Measurements from ENCODE around the gene PAFAH1B1. TPM values are rescaled to one million over a fixed set of nuclear protein-coding genes. Genes with fewer than 3 reads are reported as not detected.

PAFAH1B1 gene
- total RNA-seq, 1 experiment from 2014 or later, result 49.1 TPM

DNA sequence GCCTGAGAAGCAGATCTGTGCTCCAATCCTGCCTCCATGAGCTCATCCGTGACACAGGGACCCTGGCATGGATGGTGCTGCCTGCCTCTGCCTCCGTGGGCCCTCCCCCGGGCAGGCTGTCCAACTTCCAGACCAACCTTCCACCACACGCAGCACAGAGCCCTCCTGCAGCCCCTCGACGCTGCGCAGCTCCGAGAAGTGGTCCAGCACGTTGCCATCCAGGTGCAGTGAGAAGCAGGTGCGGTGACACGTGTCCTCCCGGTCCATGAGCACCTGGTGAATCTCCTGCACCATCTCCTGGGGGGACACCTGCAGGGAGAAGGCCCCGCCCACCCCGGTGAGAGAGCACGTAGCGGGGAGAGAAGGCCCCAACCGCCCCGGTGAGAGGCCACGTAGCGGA, 109.7 kb downstream of the PAFAH1B1 start:
- Histone ChIP-seq H2AFZ (ENCODE audit: low read length) (no peak overlapping the region), H3K4me1 (ENCODE audit: insufficient read depth, low read length) (no peaks in the 10 kb centered on the region), H3K27me3 (ENCODE audit: low read length) (no peaks in the 10 kb centered on the region), H3K79me2 (ENCODE audit: low read length) (peaks cover 40% of the 10 kb centered on the region), H3K4me3 (ENCODE audit: low read length) (no peak overlapping the region), H3K9me3 (ENCODE audit: low read length) (no peaks in the 10 kb centered on the region), H3F3A (ENCODE audit: low read length, unreplicated experiment) (no peaks in the 10 kb centered on the region), H3K9me2 (replicated peaks; ENCODE audit: low read length) (no peaks in the 10 kb centered on the region), H3K9ac (ENCODE audit: low read length) (no peak overlapping the region), H3K36me3 (ENCODE audit: low read depth, low read length) (peaks cover 7% of the 10 kb centered on the region; the same call in 1 of the 2 replicates), H4K20me1 (ENCODE audit: low read length) (peaks cover 35% of the 10 kb centered on the region), H3K4me2 (ENCODE audit: low read length) (no peak overlapping the region), H3K27ac (ENCODE audit: low read length) (no peak overlapping the region)
- CTCF ChIA-PET, result no interaction called here
- DNase-seq (no peak), ATAC-seq (no peak)
- POLR2A ChIA-PET (ENCODE audit: unreplicated experiment), result no interaction called here
- no TSS peak for BruUV-seq (replicated peaks)
- intact Hi-C loops (cut with micrococcal nuclease), result no loop called here
- no peak for TF ChIP-seq EZH2 (IDR thresholded peaks at IDR 0.05; ENCODE audit: low read length, unreplicated experiment)
- TF ChIP-seq, protein P1, sequence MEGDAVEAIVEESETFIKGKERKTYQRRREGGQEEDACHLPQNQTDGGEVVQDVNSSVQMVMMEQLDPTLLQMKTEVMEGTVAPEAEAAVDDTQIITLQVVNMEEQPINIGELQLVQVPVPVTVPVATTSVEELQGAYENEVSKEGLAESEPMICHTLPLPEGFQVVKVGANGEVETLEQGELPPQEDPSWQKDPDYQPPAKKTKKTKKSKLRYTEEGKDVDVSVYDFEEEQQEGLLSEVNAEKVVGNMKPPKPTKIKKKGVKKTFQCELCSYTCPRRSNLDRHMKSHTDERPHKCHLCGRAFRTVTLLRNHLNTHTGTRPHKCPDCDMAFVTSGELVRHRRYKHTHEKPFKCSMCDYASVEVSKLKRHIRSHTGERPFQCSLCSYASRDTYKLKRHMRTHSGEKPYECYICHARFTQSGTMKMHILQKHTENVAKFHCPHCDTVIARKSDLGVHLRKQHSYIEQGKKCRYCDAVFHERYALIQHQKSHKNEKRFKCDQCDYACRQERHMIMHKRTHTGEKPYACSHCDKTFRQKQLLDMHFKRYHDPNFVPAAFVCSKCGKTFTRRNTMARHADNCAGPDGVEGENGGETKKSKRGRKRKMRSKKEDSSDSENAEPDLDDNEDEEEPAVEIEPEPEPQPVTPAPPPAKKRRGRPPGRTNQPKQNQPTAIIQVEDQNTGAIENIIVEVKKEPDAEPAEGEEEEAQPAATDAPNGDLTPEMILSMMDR (conservative IDR thresholded peaks at IDR 0.05; ENCODE audit: low read depth, low read length), result no peak
- TF ChIP-seq EZH2phosphoT487 (IDR thresholded peaks at IDR 0.05; ENCODE audit: borderline replicate concordance, low read length), result no peak

- ATAC-seq (no peak), DNase-seq (no peak)
- intact Hi-C loops (cut with micrococcal nuclease), result no loop called here
- Histone ChIP-seq H3F3A (ENCODE audit: low read length, unreplicated experiment) (no peaks in the 10 kb centered on the region), H3K9me2 (replicated peaks; ENCODE audit: low read length) (no peaks in the 10 kb centered on the region), H3K79me2 (ENCODE audit: low read length) (peaks cover 44% of the 10 kb centered on the region), H3K4me2 (ENCODE audit: low read length) (no peak overlapping the region), H3K9me3 (ENCODE audit: low read length) (no peaks in the 10 kb centered on the region), H3K9ac (ENCODE audit: low read length) (no peak overlapping the region), H4K20me1 (ENCODE audit: low read length) (peaks cover 39% of the 10 kb centered on the region), H3K36me3 (ENCODE audit: low read depth, low read length) (peaks cover 7% of the 10 kb centered on the region; the same call in 1 of the 2 replicates), H2AFZ (ENCODE audit: low read length) (no peak overlapping the region), H3K27me3 (ENCODE audit: low read length) (no peaks in the 10 kb centered on the region), H3K4me3 (ENCODE audit: low read length) (no peak overlapping the region), H3K27ac (ENCODE audit: low read length) (no peak overlapping the region), H3K4me1 (ENCODE audit: insufficient read depth, low read length) (peaks cover under 1% of the 10 kb centered on the region; the same call in 1 of the 2 replicates)
- CTCF ChIA-PET, result no interaction called here
- BruUV-seq (replicated peaks), result no TSS peak
- TF ChIP-seq EZH2phosphoT487 (IDR thresholded peaks at IDR 0.05; ENCODE audit: borderline replicate concordance, low read length) (no peak), EZH2 (IDR thresholded peaks at IDR 0.05; ENCODE audit: low read length, unreplicated experiment) (no peak)
- TF ChIP-seq, protein P1 (conservative IDR thresholded peaks at IDR 0.05; ENCODE audit: low read depth, low read length), result no peak
- POLR2A ChIA-PET (ENCODE audit: unreplicated experiment), result no interaction called here
Observed at GRCh38 chr17:2703606-2704005, 110.2 kb downstream of the PAFAH1B1 start.

GRCh38 chr17:2704031-2704889, 110.8 kb downstream of the PAFAH1B1 start:
- no peak for TF ChIP-seq EZH2phosphoT487 (IDR thresholded peaks at IDR 0.05; ENCODE audit: borderline replicate concordance, low read length)
- TF ChIP-seq, protein P1 (conservative IDR thresholded peaks at IDR 0.05; ENCODE audit: low read depth, low read length), result no peak
- TF ChIP-seq EZH2 (IDR thresholded peaks at IDR 0.05; ENCODE audit: low read length, unreplicated experiment), result no peak
- no peak overlapping the region for H3K4me2 ChIP-seq (ENCODE audit: low read length)
- H3K9me2 ChIP-seq (replicated peaks; ENCODE audit: low read length), result no peaks in the 10 kb centered on the region
- H4K20me1 ChIP-seq (ENCODE audit: low read length), result peaks cover 45% of the 10 kb centered on the region
- no peak overlapping the region for H3K9ac ChIP-seq (ENCODE audit: low read length)
- no peaks in the 10 kb centered on the region for H3K9me3 ChIP-seq (ENCODE audit: low read length)
- no peaks in the 10 kb centered on the region for H3K27me3 ChIP-seq (ENCODE audit: low read length)
- H2AFZ ChIP-seq (ENCODE audit: low read length), result no peak overlapping the region
- H3F3A ChIP-seq (ENCODE audit: low read length, unreplicated experiment), result no peaks in the 10 kb centered on the region
- BruUV-seq (replicated peaks), result no TSS peak
- ATAC-seq (no peak), DNase-seq (no peak)
- ChIA-PET CTCF (no interaction called here), POLR2A (ENCODE audit: unreplicated experiment) (no interaction called here)
- no peak overlapping the region for H3K27ac ChIP-seq (ENCODE audit: low read length)
- H3K36me3 ChIP-seq (ENCODE audit: low read depth, low read length), result peaks cover 7% of the 10 kb centered on the region; the same call in 1 of the 2 replicates
- peaks cover 50% of the 10 kb centered on the region for H3K79me2 ChIP-seq (ENCODE audit: low read length)
- intact Hi-C loops (cut with micrococcal nuclease), result no loop called here
- H3K4me1 ChIP-seq (ENCODE audit: insufficient read depth, low read length), result peaks cover 7% of the 10 kb centered on the region
- no peak overlapping the region for H3K4me3 ChIP-seq (ENCODE audit: low read length)

Data from PC-3 (cell line).